GM23248 (cell line): ENCODE measurements around the gene PLD5.

Experiments used
- EZH2 ChIP-seq: fragments of 200-600 bp; sonication (generic); IDR thresholded peaks from 2 replicates; pipeline ENCODE4 v1.6.1; 2018; ENCODE audit warnings: antibody characterized with exemption, mild to moderate bottlenecking; ENCODE audit not compliant: insufficient read depth, poor library complexity, severe bottlenecking
- EZH2phosphoT487 ChIP-seq: fragments of 200-600 bp; sonication (generic); IDR thresholded peaks from 2 replicates; pipeline ENCODE4 v1.6.1; 2018; ENCODE audit warnings: antibody characterized with exemption, moderate library complexity, mild to moderate bottlenecking, low read depth; ENCODE audit not compliant: insufficient read depth

GRCh38 chr1:242237051-242237450 is 287.4 kb downstream of the PLD5 start:
- TF ChIP-seq EZH2phosphoT487: no peak
- TF ChIP-seq EZH2: no peak
